ENCODE results near the gene PCBP3.
"Not testable (repeated sequence)": the region's sequence is repeated elsewhere in the genome, so short reads cannot be mapped to it uniquely, and the experiment has no call there.

The PCBP3 gene

DNA sequence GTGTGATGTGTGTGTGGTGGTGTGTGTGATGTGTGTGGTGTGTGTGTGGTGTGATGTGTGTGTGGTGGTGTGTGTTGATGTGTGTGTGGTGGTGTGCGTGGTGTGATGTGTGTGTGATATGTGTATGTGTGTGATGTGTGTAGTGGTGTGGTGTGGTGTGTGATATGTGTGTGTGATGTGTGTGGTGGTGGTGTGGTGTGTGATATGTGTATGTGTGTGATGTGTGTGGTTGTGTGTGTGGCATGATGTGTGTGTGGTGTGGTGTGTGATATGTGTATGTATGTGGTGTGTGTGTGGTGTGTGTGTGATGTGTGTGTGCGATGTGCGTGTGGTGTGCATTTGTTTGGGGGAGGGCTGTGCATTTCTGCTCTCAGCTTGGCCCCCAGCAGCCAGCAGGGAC is 7.1 kb upstream of the PCBP3 start:
- DNase-seq: no peak

DNA sequence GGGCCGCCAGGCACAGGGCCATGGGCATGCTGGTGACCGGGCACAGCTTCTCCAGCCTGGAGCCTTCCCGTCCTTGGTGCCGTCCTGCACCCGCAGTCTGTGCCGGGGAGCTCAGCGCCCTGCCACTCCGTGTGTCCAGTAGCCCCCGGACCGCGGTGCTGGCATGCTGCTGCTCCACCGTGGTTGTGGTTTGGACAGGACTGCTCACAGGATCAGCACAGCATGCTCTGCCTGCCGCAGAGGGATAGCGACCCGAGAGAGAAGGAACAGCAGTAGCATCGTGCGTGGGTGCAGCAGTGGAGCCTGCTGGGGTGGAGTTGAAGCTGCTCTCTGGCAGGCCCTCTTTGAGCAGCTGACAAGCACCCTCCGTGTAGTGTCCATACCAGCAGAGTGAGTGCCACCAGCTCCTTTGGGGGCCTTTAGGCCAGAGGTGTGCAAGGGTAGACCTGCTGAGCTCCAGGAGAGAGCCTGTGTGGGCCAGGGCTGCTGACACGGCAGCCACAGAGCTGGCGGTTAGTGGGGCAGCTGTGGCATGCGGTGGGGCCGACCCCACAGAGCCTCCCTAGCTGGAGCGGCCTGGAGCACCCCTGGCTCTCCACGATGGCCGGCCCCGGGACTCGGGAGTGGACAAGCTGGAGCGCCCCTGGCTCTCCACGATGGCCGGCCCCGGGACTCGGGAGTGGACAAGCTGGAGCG is 6.4 kb upstream of the PCBP3 start:
- DNase-seq: no peak

DNA sequence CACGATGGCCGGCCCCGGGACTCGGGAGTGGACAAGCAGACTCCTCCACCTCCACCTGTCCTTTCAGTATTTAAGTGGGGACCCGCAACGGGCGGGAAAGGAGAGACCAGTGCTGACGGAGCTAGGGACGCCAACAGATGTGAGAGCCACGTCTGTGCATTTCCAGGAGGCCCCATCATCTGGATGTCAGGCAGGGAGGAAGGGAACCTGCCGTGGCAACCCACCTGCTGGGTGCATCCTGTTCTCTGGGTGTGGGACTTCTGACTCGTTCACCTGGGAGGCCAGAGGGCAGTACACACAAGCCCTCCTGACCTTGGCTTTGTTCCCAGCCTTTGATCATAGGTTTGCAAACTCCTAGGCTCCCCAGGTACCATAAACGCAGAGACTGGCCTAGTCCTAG is 5.6 kb upstream of the PCBP3 start:
- no peak for DNase-seq

DNA sequence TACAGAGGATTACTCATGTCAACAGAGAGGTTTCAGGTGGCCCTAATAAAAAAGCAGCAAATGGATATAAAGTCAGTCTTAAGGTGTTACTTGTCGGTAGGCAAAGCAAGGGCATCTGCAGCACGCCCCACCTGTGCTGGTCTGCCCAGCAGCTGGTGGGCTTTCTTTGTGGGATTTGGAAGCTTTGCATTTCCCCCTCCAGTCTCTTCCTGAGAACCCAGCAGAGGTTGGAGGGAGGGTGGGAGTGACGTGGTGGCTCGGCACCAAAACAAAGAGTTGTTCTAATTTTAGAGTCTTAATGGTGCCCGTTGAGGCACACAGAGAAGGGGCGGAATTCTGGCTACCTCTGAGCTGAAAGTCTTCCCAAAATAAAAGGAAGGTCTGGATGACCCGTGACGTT is 4.8 kb upstream of the PCBP3 start:
- no peak for DNase-seq

DNA sequence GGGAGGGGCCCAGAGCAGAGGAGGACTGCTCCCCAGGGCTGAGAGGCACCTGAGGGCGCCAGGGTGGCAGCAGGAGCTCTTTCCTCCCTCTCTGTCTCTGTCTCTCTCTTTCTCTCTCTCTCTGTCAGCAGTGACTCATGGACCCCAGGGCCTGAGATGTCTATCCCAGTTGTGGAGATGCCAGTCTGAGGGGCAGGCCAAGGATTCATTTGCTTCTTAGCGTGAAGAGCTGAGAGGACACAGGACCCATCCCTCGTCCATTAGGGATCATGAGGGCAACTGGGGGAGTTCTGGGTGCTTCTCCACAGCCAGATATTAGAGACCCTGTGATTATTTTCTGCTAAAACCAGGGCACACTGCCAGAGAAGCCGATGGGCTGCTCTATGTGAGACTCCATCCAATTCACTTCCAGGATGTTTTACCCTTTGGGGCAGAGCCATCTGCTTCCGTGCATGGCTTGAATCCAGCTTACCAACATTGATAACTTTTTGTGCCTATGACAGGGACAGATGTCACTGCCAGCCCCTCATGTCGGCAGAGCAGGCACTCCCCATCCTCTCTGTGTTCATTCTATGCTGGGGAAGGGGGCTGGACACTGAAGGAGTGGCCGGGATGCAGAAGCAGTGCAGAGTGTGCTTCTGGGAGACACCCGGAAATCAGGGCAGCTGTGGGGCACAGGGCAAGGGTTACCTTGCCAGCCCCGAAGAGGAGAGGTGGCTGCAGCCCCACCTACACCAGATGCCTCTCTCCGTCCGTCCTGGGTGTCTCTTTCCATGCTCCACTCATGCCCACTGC is 4.1 kb upstream of the PCBP3 start:
- no peak for DNase-seq

DNA sequence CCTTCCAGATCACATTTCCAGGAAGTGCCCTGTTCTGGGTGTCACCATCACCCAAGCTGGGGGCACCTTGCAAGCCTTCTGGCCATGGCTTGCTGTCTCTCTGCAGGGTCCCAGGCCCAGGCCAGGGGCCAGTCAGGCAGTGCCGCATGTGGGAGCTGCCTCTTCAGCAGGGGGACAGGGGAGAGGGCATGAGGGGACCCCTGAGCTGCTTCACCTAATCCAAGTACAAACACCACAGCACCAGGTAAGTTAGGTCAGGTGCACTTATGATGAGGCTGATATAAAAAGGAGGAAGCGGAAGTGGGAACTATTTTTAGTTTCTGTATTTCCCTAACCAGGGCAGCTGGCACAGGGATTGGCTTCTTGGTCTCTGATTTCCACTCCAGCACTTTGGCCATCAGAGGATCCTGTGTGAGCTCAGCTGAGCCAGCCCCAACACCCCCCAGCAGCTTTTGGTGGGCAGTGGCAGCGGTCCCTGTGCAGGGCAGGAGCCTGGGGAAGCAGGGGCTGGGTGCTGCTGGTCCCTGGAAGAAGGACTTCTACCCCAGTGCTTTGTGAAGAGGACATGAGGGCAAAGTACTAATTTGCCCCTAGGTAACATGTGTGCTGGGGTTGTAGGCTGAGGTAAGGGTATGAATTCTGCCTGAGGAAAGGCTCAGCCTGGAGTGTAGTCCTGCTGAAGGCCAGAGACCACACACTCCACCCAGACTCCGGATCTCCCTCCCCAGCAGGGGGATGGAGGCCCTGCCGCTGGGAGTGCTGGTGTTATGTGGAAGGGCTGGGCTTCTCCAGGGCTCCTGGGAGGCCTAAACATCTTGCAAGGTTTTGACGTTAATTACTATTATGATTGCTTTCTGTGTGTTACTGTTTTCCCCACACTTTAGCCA is 3.3 kb upstream of the PCBP3 start:
- DNase-seq: no peak

DNA sequence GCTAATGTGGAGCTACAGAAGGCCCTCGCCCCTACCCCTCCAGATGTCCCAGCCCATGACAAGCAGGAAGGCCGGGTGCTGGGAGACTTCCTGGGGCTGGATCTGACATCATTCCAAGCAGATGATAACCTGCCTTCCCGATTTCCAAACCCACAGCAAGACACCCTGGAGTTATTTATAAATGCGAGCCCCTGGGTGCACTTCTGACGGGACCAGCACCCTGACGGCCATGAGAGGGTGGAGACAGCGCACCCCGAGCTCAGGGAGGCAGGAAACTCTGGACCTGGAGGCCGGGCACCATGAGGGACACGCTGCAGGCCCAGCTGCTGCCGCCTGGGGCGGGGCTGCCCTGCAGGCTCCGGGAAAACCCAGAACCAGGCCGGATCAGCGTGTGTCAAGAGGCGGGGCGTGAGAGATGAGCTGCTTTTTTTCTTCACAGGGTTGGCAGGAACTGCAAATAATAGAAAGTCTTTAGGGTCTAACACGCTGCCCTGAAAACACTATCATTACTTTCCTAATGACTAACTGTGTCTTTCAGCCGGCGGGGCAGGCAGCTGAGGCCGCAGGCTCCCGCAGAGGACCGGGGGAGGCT is 2.5 kb upstream of the PCBP3 start:
- DNase-seq: no peak

DNA sequence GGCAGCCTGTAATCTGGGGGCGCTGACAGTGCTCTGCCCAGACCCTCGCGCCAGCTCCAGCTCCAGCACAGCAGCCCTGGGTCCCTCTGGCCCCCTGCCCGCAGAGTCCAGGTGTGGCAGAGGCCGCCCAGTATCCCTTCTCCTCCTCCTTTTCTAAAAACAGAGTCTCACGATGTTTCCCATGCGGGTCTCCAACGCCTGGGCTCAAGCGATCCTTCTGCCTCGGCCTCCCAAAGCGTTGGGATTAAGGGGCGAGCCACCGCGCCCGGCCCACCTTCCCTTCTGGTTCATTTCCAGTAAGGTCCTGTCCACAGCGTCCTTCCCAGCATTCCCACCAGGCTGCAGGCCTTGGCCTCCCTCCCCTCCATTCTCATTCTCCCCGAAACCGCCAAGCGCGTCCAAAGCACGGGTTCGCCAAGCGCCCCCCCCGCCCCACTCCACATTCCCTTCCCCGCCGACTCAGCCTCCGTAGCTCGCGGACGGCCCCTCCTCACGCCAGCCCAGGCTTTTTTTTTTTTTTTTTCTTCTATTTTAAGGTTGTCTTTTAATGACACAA is 2.0 kb upstream of the PCBP3 start:
- DNase-seq: no peak

DNA sequence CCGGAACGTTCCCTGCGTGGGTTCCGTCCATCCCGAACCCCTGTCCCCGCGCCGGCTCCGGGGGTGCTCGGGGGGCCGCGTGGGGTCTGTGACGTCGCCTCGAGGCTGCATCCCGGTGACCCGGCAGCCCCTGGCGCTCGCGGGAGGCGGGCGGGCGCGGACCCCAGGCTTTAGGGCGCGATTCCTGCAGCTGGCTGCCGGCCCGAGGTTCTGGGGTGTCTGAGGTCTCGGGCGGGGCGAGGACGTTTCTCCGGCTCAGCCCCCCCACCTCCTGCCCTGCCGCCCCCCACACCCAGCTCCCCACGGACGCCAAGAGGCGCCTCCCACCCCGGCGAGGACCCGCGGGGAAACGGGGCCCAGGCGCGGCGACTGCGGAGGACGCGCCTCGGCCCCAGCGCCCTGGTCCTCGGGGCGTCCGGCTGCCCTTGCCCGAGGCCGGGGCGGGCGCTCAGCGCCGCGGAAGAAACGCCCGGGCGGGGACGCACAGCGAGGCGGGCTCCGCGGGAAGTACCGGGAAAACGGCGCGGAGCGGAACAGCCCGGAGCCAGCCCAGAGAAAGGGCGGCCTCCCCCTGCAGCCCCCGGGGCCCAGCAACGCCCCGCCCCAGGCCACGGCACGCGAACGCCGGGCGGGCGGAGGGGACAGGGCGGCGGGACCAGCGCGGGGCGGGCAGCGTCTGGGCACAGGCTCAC is 1.3 kb upstream of the PCBP3 start:
- no peak for DNase-seq

DNA sequence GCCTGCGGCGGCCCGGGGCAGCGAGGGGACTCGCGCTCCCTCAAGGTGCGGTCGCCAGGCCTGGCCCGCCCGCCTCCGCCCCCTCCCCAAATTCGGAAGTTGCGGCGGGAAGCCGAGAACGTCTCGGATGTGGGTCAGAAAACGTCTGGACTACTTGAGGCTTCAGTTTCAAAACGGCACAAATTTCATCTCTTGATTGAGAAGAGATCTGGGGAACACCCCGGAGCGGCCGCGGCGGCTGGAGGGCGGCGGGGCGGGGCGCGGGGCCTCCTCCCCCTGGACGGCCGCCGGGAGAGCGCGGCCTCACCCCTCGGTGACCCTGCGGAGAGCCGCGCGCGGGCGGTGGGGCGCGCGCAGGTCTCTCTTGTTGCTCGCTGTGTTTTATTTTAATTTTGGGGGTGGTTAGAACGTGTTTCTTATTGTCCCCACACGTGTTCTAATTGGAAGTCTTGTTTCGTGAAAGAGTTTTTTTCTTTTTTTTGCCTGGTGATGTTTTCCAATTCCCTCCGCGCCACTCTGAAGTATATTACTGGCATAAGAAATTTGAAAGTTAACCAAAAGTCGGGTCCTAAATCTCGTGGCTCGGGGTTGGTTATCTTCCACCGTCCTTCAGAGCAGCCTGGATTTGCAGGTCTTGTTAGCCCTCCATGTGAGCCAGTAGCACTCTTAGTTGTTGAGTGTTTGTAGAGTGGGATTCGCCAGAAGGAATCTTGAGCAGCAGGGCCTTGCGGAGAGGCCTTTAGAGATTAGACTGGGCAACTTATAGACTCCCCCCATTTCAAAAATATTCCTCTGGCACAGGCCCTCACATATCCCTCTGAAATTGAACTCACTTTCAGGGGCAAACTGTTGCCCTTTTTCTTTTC is 749 bp downstream of the PCBP3 start:
- DNase-seq: no peak

DNA sequence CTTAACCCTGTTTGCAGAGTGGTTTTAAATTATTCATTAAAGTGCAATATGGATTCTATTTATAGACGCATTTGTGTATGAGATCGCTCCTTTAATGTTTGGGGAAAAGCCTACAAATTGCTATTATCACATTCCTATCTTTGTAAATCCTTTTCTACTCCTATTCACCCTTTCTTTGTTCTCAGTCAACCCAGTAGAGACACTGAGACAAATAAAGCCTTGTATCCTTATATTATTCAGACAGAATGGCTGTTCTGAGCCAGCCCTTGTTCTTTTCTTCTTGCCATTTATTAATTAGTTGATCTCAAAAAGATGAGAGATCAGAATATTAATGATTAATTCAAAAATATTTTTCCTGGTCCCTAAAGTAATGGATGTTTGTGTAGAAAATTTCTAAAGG is 8.4 kb downstream of the PCBP3 start:
- no peak for DNase-seq

DNA sequence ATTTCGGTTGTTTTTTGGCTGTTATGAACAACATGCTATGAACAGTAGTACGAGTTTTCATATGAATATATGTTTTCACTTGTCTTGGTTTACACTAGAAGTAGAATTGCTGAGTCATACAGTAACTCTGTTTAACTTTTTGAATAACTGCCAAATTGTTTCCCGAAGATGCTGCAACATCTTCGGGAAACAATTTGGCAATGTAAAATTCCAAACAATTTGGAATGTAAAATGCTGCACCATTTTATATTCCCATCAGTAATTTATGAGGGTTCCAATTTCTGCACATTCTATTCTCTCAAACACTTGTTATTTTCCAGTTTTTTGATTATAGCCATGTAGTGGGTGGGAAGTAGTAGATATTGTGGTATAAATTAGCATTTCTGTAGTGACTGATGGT is 11.6 kb downstream of the PCBP3 start:
- DNase-seq: no peak

DNA sequence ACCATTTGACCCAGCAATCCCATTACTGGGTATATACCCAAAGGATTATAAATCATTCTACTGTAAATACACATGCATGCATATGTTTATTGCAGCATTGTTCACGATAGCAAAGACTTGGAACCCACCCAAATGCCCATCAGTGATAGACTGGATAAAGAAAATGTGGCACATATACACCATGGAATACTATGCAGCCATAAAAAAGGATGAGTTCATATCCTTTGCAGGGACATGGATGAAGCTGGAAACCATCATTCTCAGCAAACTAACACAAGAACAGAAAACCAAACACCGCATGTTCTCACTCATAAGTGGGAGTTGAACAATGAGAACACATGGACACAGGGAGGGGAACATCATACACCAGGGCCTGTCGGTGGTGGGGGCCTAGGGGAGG is 12.6 kb downstream of the PCBP3 start:
- DNase-seq: not testable (repeated sequence)

DNA sequence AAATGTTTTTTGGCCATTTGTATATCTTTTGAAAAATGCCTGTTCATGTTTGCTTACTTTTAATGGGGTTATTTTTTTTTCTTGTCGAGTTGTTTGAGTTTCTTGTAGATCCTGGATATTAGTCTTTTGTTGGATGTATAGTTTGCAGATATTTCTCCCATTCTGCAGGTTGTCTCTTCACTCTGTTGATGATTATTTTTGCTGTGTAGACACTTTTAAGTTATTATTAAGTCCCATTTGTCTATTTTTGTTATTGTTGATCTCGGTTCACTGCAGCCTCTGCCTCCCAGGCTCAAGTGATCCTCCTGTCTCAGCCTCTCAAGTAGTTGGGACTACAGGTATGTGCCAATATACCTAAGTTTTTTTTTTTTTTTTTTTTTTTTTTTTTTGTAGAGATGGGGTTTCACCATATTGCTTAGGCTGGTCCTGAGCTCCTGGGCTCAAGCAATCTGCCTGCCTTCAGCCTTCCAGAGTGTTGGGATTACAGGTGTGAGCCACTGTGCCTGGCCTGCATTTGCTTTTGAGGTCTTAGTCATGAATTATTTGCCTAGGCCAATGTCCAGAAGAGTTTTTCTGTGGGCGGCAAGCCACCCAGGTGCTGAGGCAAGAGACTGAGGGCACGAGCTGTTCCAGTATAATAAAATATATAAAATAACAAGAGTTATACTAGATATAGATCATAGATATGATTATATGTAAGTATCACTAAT is 18.5 kb downstream of the PCBP3 start:
- not testable (repeated sequence) for DNase-seq

DNA sequence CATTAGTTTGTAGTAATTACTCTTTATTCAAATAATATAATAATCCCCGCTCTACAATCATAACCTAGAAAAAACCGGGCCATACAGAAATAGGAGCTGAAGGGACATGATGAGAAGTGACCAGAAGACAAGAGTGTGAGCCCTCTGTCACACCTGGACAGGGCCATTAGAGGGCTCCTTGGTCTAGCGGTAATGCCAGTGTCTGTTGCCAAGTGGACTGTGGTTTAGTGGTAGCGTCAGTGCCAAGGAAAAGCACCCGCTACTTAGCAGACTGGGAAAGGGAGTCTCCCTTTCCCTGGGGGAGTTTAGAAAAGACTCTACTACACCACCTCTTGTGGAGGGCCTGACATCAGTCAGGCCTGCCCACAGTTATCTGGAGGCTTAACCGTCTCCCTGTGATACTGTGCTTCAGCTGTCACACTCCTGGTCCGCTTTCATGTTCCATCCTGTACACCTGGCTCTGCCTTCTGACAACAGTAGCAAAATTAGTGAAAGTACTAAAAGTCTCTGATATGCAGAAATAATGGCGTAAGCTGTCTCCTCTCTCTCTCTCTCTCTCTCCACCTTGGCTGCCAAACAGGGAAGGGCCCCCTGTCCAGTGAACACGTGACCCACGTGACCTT is 19.2 kb downstream of the PCBP3 start:
- not testable (repeated sequence) for DNase-seq

DNA sequence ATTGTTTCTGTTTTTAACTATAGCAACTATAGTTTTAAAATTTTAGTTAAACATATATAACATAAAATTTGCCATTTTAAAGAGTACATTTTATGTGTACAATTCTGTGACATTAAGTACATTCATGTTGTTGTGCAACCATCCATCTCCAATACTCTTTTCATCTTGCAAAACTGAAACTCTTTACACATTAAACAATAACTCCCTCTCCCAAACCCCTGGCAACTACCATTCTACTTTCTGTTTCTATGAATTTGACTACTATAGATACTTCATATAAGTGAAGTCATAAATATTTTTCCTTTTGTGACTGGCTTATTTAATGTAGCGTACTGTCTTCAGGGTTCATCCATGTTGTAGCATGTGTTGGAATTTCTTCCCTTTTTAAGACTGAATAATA is 25.9 kb downstream of the PCBP3 start:
- no peak for DNase-seq

DNA sequence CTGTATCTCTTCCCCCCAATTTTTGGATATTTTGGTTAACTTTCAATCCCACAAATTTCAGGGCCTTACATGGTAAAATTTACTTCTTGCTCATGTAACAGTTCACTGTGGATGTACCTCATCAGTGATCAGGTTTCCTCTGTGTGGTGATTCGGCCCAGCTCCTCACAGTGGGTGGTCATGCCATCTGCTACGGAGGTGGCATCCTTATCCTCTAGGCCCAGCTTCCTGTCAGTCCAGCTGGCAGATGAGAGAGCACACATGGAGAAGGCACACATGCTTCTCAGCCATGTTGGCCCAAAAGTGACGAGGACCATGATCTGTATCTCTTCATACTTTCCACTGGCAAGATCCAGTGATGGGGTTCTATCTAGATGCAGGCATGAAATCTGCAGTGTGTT is 27.2 kb downstream of the PCBP3 start:
- no peak for DNase-seq

DNA sequence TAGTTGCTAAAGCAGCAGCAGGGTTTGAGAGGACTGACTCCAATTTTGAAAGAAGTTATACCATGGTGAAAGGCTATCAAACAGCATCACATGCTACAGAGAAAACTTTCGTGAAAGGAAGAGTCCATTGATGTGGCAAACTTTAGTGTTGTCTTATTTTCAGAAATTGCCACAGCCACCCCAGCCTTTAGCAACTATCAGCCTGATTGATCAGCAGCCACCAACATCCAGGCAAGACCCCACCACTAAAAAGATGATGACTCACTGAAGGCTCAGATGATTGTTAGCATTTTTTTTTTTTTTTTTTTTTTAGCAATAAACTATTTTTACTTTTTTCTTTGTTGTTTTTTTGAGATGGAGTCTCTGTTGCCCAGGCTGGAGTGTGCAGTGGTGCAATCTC is 35.3 kb downstream of the PCBP3 start:
- not testable (repeated sequence) for DNase-seq

DNA sequence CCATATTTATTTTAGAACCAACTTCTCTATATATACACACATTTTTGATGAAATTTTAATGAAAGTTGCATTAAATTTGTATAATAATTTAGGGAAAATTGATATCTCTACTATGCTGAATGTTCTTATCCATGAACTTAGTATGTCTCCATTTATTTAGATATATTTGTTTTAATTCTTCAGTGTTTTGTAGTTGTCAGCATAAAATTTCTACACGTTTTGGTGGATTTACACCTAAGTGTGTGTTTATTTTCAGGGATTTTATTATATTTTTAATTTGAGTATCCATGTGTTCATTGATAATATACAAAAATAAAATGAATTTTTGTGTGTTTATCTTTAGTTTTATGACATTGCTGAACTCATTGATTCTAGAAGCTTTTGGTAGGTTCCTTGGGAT is 36.7 kb downstream of the PCBP3 start:
- no peak for DNase-seq

DNA sequence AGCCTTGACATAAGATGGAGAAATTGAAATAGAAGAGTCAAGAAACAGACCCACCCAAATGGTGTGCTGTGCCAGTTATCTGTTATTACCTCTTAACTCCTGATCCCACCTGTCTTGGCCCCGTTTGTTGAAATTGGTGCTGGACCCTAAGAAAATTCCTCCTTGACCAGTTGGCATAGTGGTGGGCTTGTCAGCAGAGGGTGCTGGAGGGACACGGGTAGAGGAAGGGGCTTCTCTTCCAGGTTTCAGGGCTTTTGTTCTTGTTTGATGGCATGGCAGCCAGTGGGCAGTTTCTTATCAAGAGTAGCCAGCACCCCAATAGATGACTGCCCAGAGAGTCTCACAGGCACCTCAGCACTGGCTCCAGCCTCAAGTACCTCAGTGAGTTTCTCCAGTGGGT is 51.6 kb downstream of the PCBP3 start:
- DNase-seq: no peak
